Endothelial cell of umbilical vein (primary cell): ENCODE results near the gene CD93. TPM values are rescaled to one million over a fixed set of nuclear protein-coding genes. Genes with fewer than 3 reads are reported as not detected.

Experiments used
- BruUV-seq: library from RNA; stranded (reverse); fragments of 400-500 nt; replicated peaks from 2 replicates; lab custom pipeline; 2021; lab: Mats Ljungman, UMichigan
- CTCF ChIA-PET: fragments of 300-600, 350-600 bp; sonication (Branson Sonifier 250); formaldehyde crosslinking; loops from one replicate; lab custom pipeline; 2021; ENCODE audit warnings: antibody characterized with exemption, inconsistent platforms; lab: Charles Lee
- POLR2A ChIA-PET: fragments of 300-600, 350-600 bp; sonication (Branson Sonifier 250); formaldehyde crosslinking; loops from one replicate; lab custom pipeline; 2021; ENCODE audit warnings: antibody characterized with exemption, inconsistent platforms; lab: Charles Lee
- DNase-seq: peaks from one replicate; pipeline ENCODE4 v3.0.0-alpha.2; 2011; ENCODE audit warnings: low read depth, low spot score
- FAIRE-seq: peaks from 2 replicates; lab custom pipeline; 2011; peaks lifted over from hg19 to GRCh38; lab: Jason Lieb, UNC
- H2AFZ ChIP-seq: 2 replicates; pipeline ENCODE4 v1.6.0; 2012; ENCODE audit warnings: low read depth, low read length, control low read depth, inconsistent platforms
- H3K27ac ChIP-seq: 2 replicates; pipeline ENCODE4 v1.5.1; 2011; ENCODE audit warnings: low read depth, mild to moderate bottlenecking, control low read depth, low read length, moderate library complexity; ENCODE audit not compliant: insufficient read depth
- H3K27me3 ChIP-seq, 2 experiments: 2 replicates each; pipeline versions ENCODE4 v1.6.0 to v1.6.1; 2011; ENCODE audit warnings: low read length in 2 of 2, mixed read lengths in 1 of 2; ENCODE audit not compliant: control insufficient read depth in 2 of 2, insufficient read depth in 2 of 2
- H3K36me3 ChIP-seq, 2 experiments: 2 replicates in 1 of 2; 3 replicates in 1 of 2; pipeline ENCODE4 v1.5.1; 2011; ENCODE audit warnings: low read length in 2 of 2, mild to moderate bottlenecking in 1 of 2, moderate library complexity in 1 of 2; ENCODE audit not compliant: control insufficient read depth in 2 of 2, insufficient read depth in 2 of 2; ENCODE audit errors: extremely low read depth in 1 of 2
- H3K4me1 ChIP-seq: 3 replicates; pipeline ENCODE4 v1.5.1; 2011; ENCODE audit warnings: mild to moderate bottlenecking, low read length; ENCODE audit not compliant: control insufficient read depth, insufficient read depth; ENCODE audit errors: extremely low read depth
- H3K4me2 ChIP-seq: 2 replicates; pipeline ENCODE4 v1.6.1; 2011; ENCODE audit warnings: low read length, control low read depth, mixed read lengths; ENCODE audit not compliant: insufficient read depth
- H3K4me3 ChIP-seq, 3 experiments: fragments of 200-600 bp in 1 of 3; sonication (generic), shearing (Covaris generic) in 1 of 3; replicated peaks in 1 of 3; 2 replicates each; pipeline ENCODE4 v1.5.1; 2011 to 2016; ENCODE audit warnings: control low read depth in 3 of 3, low read length in 3 of 3, mild to moderate bottlenecking in 2 of 3, inconsistent platforms in 1 of 3, low read depth in 1 of 3, moderate library complexity in 1 of 3; ENCODE audit not compliant: insufficient read depth in 1 of 3
- H3K79me2 ChIP-seq: 2 replicates; pipeline ENCODE4 v1.6.0; 2012; ENCODE audit warnings: low read length, inconsistent platforms; ENCODE audit not compliant: control insufficient read depth, insufficient read depth
- H3K9ac ChIP-seq: replicated peaks from 2 replicates; pipeline ENCODE3; 2011; ENCODE audit warnings: low read length, control low read depth; ENCODE audit not compliant: insufficient read depth; ENCODE audit errors: extremely low read depth
- H3K9me1 ChIP-seq: replicated peaks from 3 replicates; pipeline ENCODE4 v1.6.0; 2011; ENCODE audit warnings: mild to moderate bottlenecking, low read length; ENCODE audit not compliant: control insufficient read depth, insufficient read depth; ENCODE audit errors: extremely low read depth
- H3K9me3 ChIP-seq: replicated peaks from 2 replicates; pipeline ENCODE4 v1.5.1; 2012; ENCODE audit warnings: low read length, inconsistent platforms; ENCODE audit not compliant: control insufficient read depth, insufficient read depth
- H4K20me1 ChIP-seq: replicated peaks from 2 replicates; pipeline ENCODE3; 2011; ENCODE audit warnings: mild to moderate bottlenecking, low read length; ENCODE audit not compliant: control insufficient read depth, insufficient read depth; ENCODE audit errors: extremely low read depth
- CTCF ChIP-seq, 2 donors: IDR thresholded peaks; 1 replicate in 1 of 2; 2 replicates in 1 of 2; pipeline ENCODE4 v1.5.1; 2011; ENCODE audit warnings: low read length in 2 of 2, mild to moderate bottlenecking in 2 of 2, moderate library complexity in 2 of 2, control low read depth in 1 of 2, inconsistent platforms in 1 of 2, low read depth in 1 of 2; ENCODE audit not compliant: insufficient read depth in 1 of 2; ENCODE audit errors: extremely low read depth in 1 of 2
- EZH2 ChIP-seq: IDR thresholded peaks from 2 replicates; pipeline ENCODE4 v1.6.1; 2012; ENCODE audit warnings: borderline replicate concordance, low read depth, mild to moderate bottlenecking, moderate library complexity, low read length, inconsistent platforms; ENCODE audit not compliant: severe bottlenecking
- FOS ChIP-seq: IDR thresholded peaks from 2 replicates; pipeline ENCODE4 v1.6.1; 2011; ENCODE audit warnings: mild to moderate bottlenecking, low read length, moderate library complexity, borderline replicate concordance; ENCODE audit not compliant: insufficient read depth
- GATA2 ChIP-seq: IDR thresholded peaks from 2 replicates; pipeline ENCODE4 v1.7.0; 2011; ENCODE audit warnings: low read depth, mild to moderate bottlenecking, moderate library complexity, mixed read lengths, low read length; ENCODE audit not compliant: insufficient read length, insufficient read depth
- JUN ChIP-seq: IDR thresholded peaks from 2 replicates; pipeline ENCODE4 v1.6.1; 2011; ENCODE audit warnings: borderline replicate concordance, low read depth; ENCODE audit not compliant: insufficient read length, insufficient read depth
- MAX ChIP-seq: IDR thresholded peaks from 2 replicates; pipeline ENCODE4 v1.6.1; 2011; ENCODE audit not compliant: insufficient read depth, insufficient read length
- MYC ChIP-seq: IDR thresholded peaks from one replicate; pipeline ENCODE4 v1.6.1; 2011; ENCODE audit warnings: mild to moderate bottlenecking, low read depth, low read length
- POLR2A ChIP-seq: IDR thresholded peaks from 2 replicates; pipeline ENCODE4 v1.6.1; 2012; ENCODE audit warnings: low read depth, mild to moderate bottlenecking, control low read depth, low read length
- POLR2AphosphoS5 ChIP-seq: IDR thresholded peaks from 2 replicates; pipeline ENCODE4 v1.6.1; 2012; ENCODE audit warnings: low read depth, mild to moderate bottlenecking, control low read depth, low read length, moderate library complexity; ENCODE audit not compliant: insufficient read depth
- dilution Hi-C: fragments of 300-500 bp; cut with MboI; formaldehyde crosslinking; loops from one replicate; pipeline ENCODE4 v1.15.0; 2019; ENCODE audit warnings: low sequenced_read_pairs; ENCODE audit not compliant: extremely low pct_ligation_motif_present
- intact Hi-C: fragments of 100-400 bp; cut with micrococcal nuclease; formaldehyde crosslinking; loops from one replicate; pipeline ENCODE4 v1.10.0; 2022
- polyA plus RNA-seq, 4 experiments: library from polyadenylated mRNA; depleted of rRNA in 3 of 4; stranded (reverse) in 3 of 4; unstranded in 1 of 4; fragments of >200 nt; gene quantifications; 2 replicates each; pipeline versions ENCODE4 v1.2.1 to v1.2.3, GENCODE V29; 2011 to 2012; ENCODE audit warnings: missing spikeins in 1 of 4
- total RNA-seq: library from RNA; stranded (reverse); gene quantifications from 2 replicates; pipeline ENCODE4 v1.2.3, GENCODE V29; 2021

Gene CD93
- total and polyA plus RNA-seq, 2 donors (not counting 3 experiments of a cell fraction or from before 2014, with no cell fraction given), result 180 to 413 TPM

GRCh38 chr20:23120936-23121750, 35.0 kb upstream of the CD93 start:
- dilution Hi-C loops, result no loop called here
- H3K27me3 ChIP-seq, result no peaks in the 10 kb centered on the region
- no peak overlapping the region for H3K4me2 ChIP-seq
- BruUV-seq, result no TSS peak
- H3K4me1 ChIP-seq, result peaks cover 8% of the 10 kb centered on the region
- ChIA-PET CTCF (interaction anchor here (0.6 to 1.2 kb wide), 2 partner anchors 14 to 115 kb away, joined by 3 read pairs; no protein-coding TSS in a partner anchor), POLR2A (no interaction called here)
- H3K27ac ChIP-seq, result no peak overlapping the region
- H3K79me2 ChIP-seq, result no peaks in the 10 kb centered on the region
- no peaks in the 10 kb centered on the region for H3K9me3 ChIP-seq
- no peak for FAIRE-seq
- H3K4me3 ChIP-seq, result no peak overlapping the region
- no peak overlapping the region for H3K9ac ChIP-seq
- no peak for DNase-seq
- no peaks in the 10 kb centered on the region for H4K20me1 ChIP-seq
- H3K9me1 ChIP-seq, result no peaks in the 10 kb centered on the region
- intact Hi-C loops, result no loop called here
- no peaks in the 10 kb centered on the region for H3K36me3 ChIP-seq
- TF ChIP-seq FOS (no peak), MAX (no peak), JUN (no peak), GATA2 (no peak), POLR2AphosphoS5 (no peak), EZH2 (no peak), POLR2A (no peak), MYC (no peak), CTCF (IDR thresholded peaks at IDR 0.05; ENCODE audit: extremely low read depth in 1 of 2, insufficient read depth in 1 of 2, low read depth in 1 of 2, low read length in 2 of 2) (no peak)
- H2AFZ ChIP-seq, result no peak overlapping the region
